K562 (cell line): Measurements from ENCODE around the gene FAAH. TPM values are rescaled to one million over a fixed set of nuclear protein-coding genes. Genes with fewer than 3 reads are reported as not detected.

Source experiments
- ARID3A ChIP-seq: IDR thresholded peaks from 2 replicates; pipeline ENCODE4 v1.6.1; 2012; ENCODE audit warnings: low read depth, low read length, improper control_type of control experiment, borderline replicate concordance
- BCLAF1 ChIP-seq, 2 experiments: fragments of 450-650 bp in 1 of 2; IDR thresholded peaks; 2 replicates each; pipeline ENCODE4 v1.6.1; 2011 to 2017; ENCODE audit warnings: low read depth in 2 of 2, antibody characterized with exemption in 1 of 2, borderline replicate concordance in 1 of 2, low read length in 1 of 2, mild to moderate bottlenecking in 1 of 2, mixed read lengths in 1 of 2; ENCODE audit not compliant: control insufficient read depth in 1 of 2
- CREB1 ChIP-seq, 2 experiments: sonication (generic) in 1 of 2; formaldehyde crosslinking in 1 of 2; IDR thresholded peaks; 2 replicates each; pipeline versions ENCODE4 v1.6.1 to v1.8.0; 2012 to 2022; ENCODE audit warnings: inconsistent platforms in 1 of 2, mild to moderate bottlenecking in 1 of 2, missing genetic modification reagents in 1 of 2, moderate library complexity in 1 of 2
- EP400 ChIP-seq: fragments of 450-650 bp; IDR thresholded peaks from 2 replicates; pipeline ENCODE4 v1.6.1; 2017; ENCODE audit warnings: antibody characterized with exemption, mild to moderate bottlenecking, moderate library complexity
- ESRRB ChIP-seq: fragments of 250-450 bp; sonication (Bioruptor Pico); IDR thresholded peaks from 2 replicates; pipeline ENCODE4 v1.5.0; 2020; ENCODE audit warnings: mild to moderate bottlenecking, moderate library complexity, borderline replicate concordance
- ETV1 ChIP-seq: fragments of 450-650 bp; conservative IDR thresholded peaks from 2 replicates; pipeline ENCODE4 v1.6.1; 2016; ENCODE audit warnings: missing genetic modification characterization, control low read depth, low read depth, missing compliant biosample characterization
- FOXP1 ChIP-seq: sonication (generic); formaldehyde crosslinking; IDR thresholded peaks from 2 replicates; pipeline ENCODE4 v1.8.0; 2022; ENCODE audit warnings: mild to moderate bottlenecking, missing genetic modification reagents
- GATA2 ChIP-seq: sonication (generic); formaldehyde crosslinking; IDR thresholded peaks from 2 replicates; pipeline ENCODE4 v1.4.0; 2020; ENCODE audit warnings: mild to moderate bottlenecking, missing genetic modification reagents
- KAT7 ChIP-seq: sonication (generic); formaldehyde crosslinking; IDR thresholded peaks from 2 replicates; pipeline ENCODE4 v1.8.0; 2022; ENCODE audit warnings: missing genetic modification reagents, mild to moderate bottlenecking, borderline replicate concordance
- L3MBTL2 ChIP-seq: fragments of 450-650 bp; IDR thresholded peaks from 2 replicates; pipeline ENCODE4 v1.6.1; 2016; ENCODE audit warnings: mild to moderate bottlenecking, moderate library complexity
- MTA1 ChIP-seq: fragments of 450-650 bp; IDR thresholded peaks from 2 replicates; pipeline ENCODE4 v1.6.1; 2017; ENCODE audit warnings: borderline replicate concordance
- NCOR1 ChIP-seq: fragments of 450-650 bp; IDR thresholded peaks from 2 replicates; pipeline ENCODE4 v1.6.1; 2016; ENCODE audit warnings: mild to moderate bottlenecking, moderate library complexity
- RAD51 ChIP-seq: fragments of 450-650 bp; IDR thresholded peaks from 2 replicates; pipeline ENCODE4 v1.7.1; 2016; ENCODE audit warnings: low read depth, mild to moderate bottlenecking, borderline replicate concordance
- SMARCE1 ChIP-seq: fragments of 450-650 bp; IDR thresholded peaks from 2 replicates; pipeline ENCODE4 v1.7.1; 2016; ENCODE audit warnings: mild to moderate bottlenecking
- SRF ChIP-seq, 2 experiments: fragments of 250-450, 450-650 bp in 1 of 2; sonication (Bioruptor Pico) in 1 of 2; sonication (generic) in 1 of 2; formaldehyde crosslinking; IDR thresholded peaks; 2 replicates each; pipeline versions ENCODE4 v1.5.0 to v1.5.1; 2020 to 2022; ENCODE audit warnings: mild to moderate bottlenecking in 1 of 2, missing genetic modification reagents in 1 of 2
- TARDBP ChIP-seq: fragments of 450-650 bp; IDR thresholded peaks from 2 replicates; pipeline ENCODE4 v1.6.1; 2016
- TBP ChIP-seq: optimal IDR thresholded peaks from 2 replicates; pipeline ENCODE3; 2011; ENCODE audit warnings: low read depth, low read length, improper control_type of control experiment
- ZNF146 ChIP-seq: IDR thresholded peaks from one replicate; pipeline ENCODE4 v1.6.1; 2018; ENCODE audit warnings: missing compliant biosample characterization; ENCODE audit not compliant: unreplicated experiment
- ZNF212 ChIP-seq: fragments of 450-650 bp; formaldehyde crosslinking; IDR thresholded peaks from 2 replicates; pipeline ENCODE4 v1.4.0; 2020; ENCODE audit warnings: mild to moderate bottlenecking
- ZNF316 ChIP-seq: fragments of 450-650 bp; IDR thresholded peaks from 2 replicates; pipeline ENCODE4 v1.6.1; 2016
- ZNF384 ChIP-seq: IDR thresholded peaks from 2 replicates; pipeline ENCODE4 v1.6.1; 2012; ENCODE audit warnings: low read depth, low read length, improper control_type of control experiment
- ZNF398 ChIP-seq: fragments of 250-450 bp; sonication (Bioruptor Pico); IDR thresholded peaks from 2 replicates; pipeline ENCODE4 v1.8.0; 2021; ENCODE audit warnings: moderate library complexity, mild to moderate bottlenecking, inconsistent platforms
- ZNF444 ChIP-seq: fragments of 250-450 bp; sonication (Bioruptor Pico); IDR thresholded peaks from 2 replicates; pipeline ENCODE4 v1.4.0; 2020; ENCODE audit warnings: mild to moderate bottlenecking, moderate library complexity
- ZZZ3 ChIP-seq: fragments of 450-650 bp; IDR thresholded peaks from 2 replicates; pipeline ENCODE4 v1.6.1; 2016; ENCODE audit warnings: antibody characterized with exemption, mild to moderate bottlenecking, moderate library complexity
- polyA plus RNA-seq, 8 experiments: library from polyadenylated mRNA; depleted of rRNA in 4 of 8; stranded (reverse) in 5 of 8; unstranded in 3 of 8; fragments of >200 nt; fragmentation: Nextera tagmentation in 2 of 8; fragmentation: Illumina TruSeq in 1 of 8; extraction: Ambion mirVana in 2 of 8; extraction: Trizol in 1 of 8; gene quantifications; 2 replicates each; pipeline versions ENCODE4 v1.2.1 to v1.2.3, GENCODE V29; 2011 to 2014; ENCODE audit warnings: inconsistent platforms in 1 of 8, missing spikeins in 1 of 8
- total RNA-seq, 7 experiments: library from RNA; depleted of rRNA in 6 of 7; stranded (reverse); fragments of >200 nt in 6 of 7; fragmentation: Illumina TruSeq in 2 of 7; extraction: Trizol in 2 of 7; gene quantifications; 2 replicates each; pipeline versions ENCODE4 v1.2.1 to v1.2.3, GENCODE V29; 2011 to 2021; ENCODE audit warnings: low replicate concordance in 1 of 7

Gene FAAH
- total and polyA plus RNA-seq, 9 of the 15 experiments (the other 6 are each of a cell fraction or from before 2014, with no cell fraction given), result 0.06 to 1.1 (median 0.32) TPM

GRCh38 chr1:46370214-46370633 is 23.9 kb upstream of the FAAH start (continued):
- no peak for TF ChIP-seq FOXP1 (CRISPR knock-in tag)
- TF ChIP-seq SRF (CRISPR knock-in tag; IDR thresholded peaks at IDR 0.05), result no peak
- TF ChIP-seq KAT7 (CRISPR knock-in tag), result no peak
- TF ChIP-seq TBP, result no peak
- no peak for TF ChIP-seq ZNF146 (CRISPR knock-in tag)
- no peak for TF ChIP-seq ZNF444 (CRISPR knock-in tag)
- no peak for TF ChIP-seq TARDBP
- no peak for TF ChIP-seq CREB1 (IDR thresholded peaks at IDR 0.05)
- no peak for TF ChIP-seq CREB1 (CRISPR knock-in tag; IDR thresholded peaks at IDR 0.05)
- TF ChIP-seq EP400, result no peak
- TF ChIP-seq RAD51, result peak; percentile 92
- no peak for TF ChIP-seq ZNF398 (CRISPR knock-in tag)
- no peak for TF ChIP-seq NCOR1
- TF ChIP-seq MTA1, result peak; percentile 8; the same call in 1 of the 2 replicates
- TF ChIP-seq GATA2 (CRISPR knock-in tag), result 0 out of 2 replicates have a peak, but pooled peaks have one; percentile 43
- TF ChIP-seq BCLAF1 (IDR thresholded peaks at IDR 0.05; ENCODE audit: borderline replicate concordance in 1 of 2, control insufficient read depth in 1 of 2, low read depth in 2 of 2, low read length in 1 of 2), result no peak
- TF ChIP-seq ZZZ3, result no peak
- TF ChIP-seq ESRRB (CRISPR knock-in tag), result no peak
- no peak for TF ChIP-seq L3MBTL2
- no peak for TF ChIP-seq ARID3A
- TF ChIP-seq ZNF212 (CRISPR knock-in tag), result no peak
- TF ChIP-seq ZNF316, result no peak
- TF ChIP-seq SMARCE1, result no peak
- TF ChIP-seq ZNF384, result peak; percentile 90
- TF ChIP-seq ETV1 (tag), result 0 out of 2 replicates have a peak, but pooled peaks have one; percentile 20
